ENCODE measurements around the gene TMEM235.

GRCh38 chr17:78186692-78187595 is 44.5 kb upstream of the TMEM235 start, which contains the start of the genes AFMID and TK1:
- TF ChIP-seq POLR2A (IDR thresholded peaks at IDR 0.05) (no peak), CTCF (IDR thresholded peaks at IDR 0.05 in 8 of 11, conservative IDR thresholded peaks at IDR 0.05 in 3 of 11) (peak; percentile 56 to 88 (median 84)), POLR2AphosphoS5 (IDR thresholded peaks at IDR 0.05) (peak; percentile 82 to 89 (median 86))
